ENCODE measurements around the gene LRP1-AS.

Gene LRP1-AS

GRCh38 chr12:57146961-57147944, at the start of gene LRP1-AS:
Gene LRP1-AS (minus strand): TSS chr12:57147619.
- no peak for DNase-seq

- DNase-seq = no peak
Observed at GRCh38 chr12:57196956-57197355, 49.5 kb upstream of the LRP1-AS start.

GRCh38 chr12:57196439-57196838, 49.0 kb upstream of the LRP1-AS start:
- DNase-seq = no peak

- DNase-seq = no peak
Observed at GRCh38 chr12:57195611-57196371, 48.4 kb upstream of the LRP1-AS start.

- DNase-seq = no peak
Observed at GRCh38 chr12:57195186-57195585, 47.8 kb upstream of the LRP1-AS start.

- no peak for DNase-seq
Observed at GRCh38 chr12:57194253-57194652, 46.8 kb upstream of the LRP1-AS start.

GRCh38 chr12:57193706-57194245, 46.4 kb upstream of the LRP1-AS start:
- DNase-seq = no peak

- no peak for DNase-seq
Observed at GRCh38 chr12:57192920-57193319, 45.5 kb upstream of the LRP1-AS start.

- no peak for DNase-seq
Observed at GRCh38 chr12:57191410-57191809, 44.0 kb upstream of the LRP1-AS start.

- no peak for DNase-seq
Observed at GRCh38 chr12:57190821-57191220, 43.4 kb upstream of the LRP1-AS start.

- DNase-seq = no peak
Observed at GRCh38 chr12:57190037-57190436, 42.6 kb upstream of the LRP1-AS start.

GRCh38 chr12:57188090-57188425, 40.6 kb upstream of the LRP1-AS start:
- DNase-seq = no peak

GRCh38 chr12:57187222-57188089, 40.0 kb upstream of the LRP1-AS start:
- DNase-seq = no peak

- no peak for DNase-seq
Observed at GRCh38 chr12:57185906-57186508, 38.6 kb upstream of the LRP1-AS start.

- no peak for DNase-seq
Observed at GRCh38 chr12:57185403-57185802, 38.0 kb upstream of the LRP1-AS start.

GRCh38 chr12:57183939-57184725, 36.7 kb upstream of the LRP1-AS start:
- DNase-seq = no peak

- peak; percentile 75 for DNase-seq
Observed at GRCh38 chr12:57182918-57183575, 35.6 kb upstream of the LRP1-AS start.

GRCh38 chr12:57181561-57182155, 34.2 kb upstream of the LRP1-AS start:
- DNase-seq = no peak

GRCh38 chr12:57181072-57181471, 33.7 kb upstream of the LRP1-AS start:
- no peak for DNase-seq

- DNase-seq = no peak
Observed at GRCh38 chr12:57180321-57180989, 33.0 kb upstream of the LRP1-AS start.
